ENCODE results near the gene CORO2B. TPM values are rescaled to one million over a fixed set of nuclear protein-coding genes. Genes with fewer than 3 reads are reported as not detected.

CORO2B gene
- total RNA-seq, 3 donors from 2014 or later: 1.3 to 4.7 (median 1.9) TPM

DNA sequence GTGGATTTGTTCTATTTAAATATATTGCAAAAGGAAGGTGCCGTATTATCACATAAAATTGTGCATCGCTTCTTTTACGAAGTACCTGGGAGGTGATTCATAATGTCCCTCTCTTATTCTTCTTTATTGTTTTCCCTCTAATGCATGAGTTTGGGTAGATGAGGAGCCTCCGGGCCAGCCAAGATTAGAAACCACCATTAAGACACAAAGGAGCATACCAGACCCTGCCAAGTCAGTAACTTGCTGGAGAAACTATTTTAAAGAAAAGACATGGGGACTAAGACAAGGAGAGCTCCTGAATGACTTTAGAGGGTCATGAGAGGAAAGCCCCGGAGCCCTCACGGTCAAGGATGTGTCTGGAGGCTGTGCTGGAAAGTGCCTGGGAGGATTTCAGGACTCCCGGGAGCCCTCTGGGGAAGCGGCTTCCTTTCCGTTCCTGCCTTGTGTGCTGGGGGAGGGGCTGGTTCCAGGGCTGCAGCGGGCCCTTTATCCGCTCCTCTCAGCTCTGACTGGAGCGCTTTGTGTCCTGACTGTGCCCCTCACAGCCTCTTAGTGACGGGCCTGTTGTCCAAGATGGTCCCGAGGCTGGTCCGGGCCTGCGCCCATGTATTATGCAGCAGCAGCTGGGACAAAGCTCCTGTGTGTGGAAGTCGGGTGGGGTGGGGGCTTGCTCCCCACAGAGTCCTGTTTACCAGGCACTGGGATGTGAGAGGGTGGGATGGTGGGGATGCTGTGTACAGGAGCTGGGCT is 35.7 kb downstream of the CORO2B start:
- DNase-seq (no peak), ATAC-seq (no peak)
- Histone ChIP-seq H3K4me1 (ENCODE audit: low read depth) (no peaks in the 10 kb centered on the region), H3K4me3 (no peak overlapping the region), H3K9me3 (no peaks in the 10 kb centered on the region), H3K36me3 (ENCODE audit: low read depth) (no peaks in the 10 kb centered on the region)
- intact Hi-C loops (cut with DNase I, micrococcal nuclease): no loop called here
- TF ChIP-seq, protein P1, sequence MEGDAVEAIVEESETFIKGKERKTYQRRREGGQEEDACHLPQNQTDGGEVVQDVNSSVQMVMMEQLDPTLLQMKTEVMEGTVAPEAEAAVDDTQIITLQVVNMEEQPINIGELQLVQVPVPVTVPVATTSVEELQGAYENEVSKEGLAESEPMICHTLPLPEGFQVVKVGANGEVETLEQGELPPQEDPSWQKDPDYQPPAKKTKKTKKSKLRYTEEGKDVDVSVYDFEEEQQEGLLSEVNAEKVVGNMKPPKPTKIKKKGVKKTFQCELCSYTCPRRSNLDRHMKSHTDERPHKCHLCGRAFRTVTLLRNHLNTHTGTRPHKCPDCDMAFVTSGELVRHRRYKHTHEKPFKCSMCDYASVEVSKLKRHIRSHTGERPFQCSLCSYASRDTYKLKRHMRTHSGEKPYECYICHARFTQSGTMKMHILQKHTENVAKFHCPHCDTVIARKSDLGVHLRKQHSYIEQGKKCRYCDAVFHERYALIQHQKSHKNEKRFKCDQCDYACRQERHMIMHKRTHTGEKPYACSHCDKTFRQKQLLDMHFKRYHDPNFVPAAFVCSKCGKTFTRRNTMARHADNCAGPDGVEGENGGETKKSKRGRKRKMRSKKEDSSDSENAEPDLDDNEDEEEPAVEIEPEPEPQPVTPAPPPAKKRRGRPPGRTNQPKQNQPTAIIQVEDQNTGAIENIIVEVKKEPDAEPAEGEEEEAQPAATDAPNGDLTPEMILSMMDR (IDR thresholded peaks at IDR 0.05): no peak

DNA sequence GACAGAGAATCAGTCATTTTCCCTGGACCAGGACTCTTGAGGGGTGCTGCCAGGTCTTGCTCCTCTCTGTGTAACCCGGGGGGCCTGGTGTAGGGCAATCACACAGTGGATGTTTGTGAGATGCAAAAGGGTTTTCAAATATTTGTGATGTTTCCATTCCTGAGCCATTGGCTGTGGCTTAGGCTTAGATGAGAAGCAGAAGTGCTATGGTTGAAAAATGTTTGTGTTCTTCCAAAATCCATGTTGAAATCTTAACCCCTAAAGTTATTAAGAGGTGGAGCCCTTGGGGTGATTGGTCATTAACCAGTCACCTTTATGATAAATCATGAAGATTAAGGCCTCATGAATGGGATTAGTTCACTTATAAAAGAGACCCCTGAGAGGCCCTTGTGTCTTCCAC is 36.5 kb downstream of the CORO2B start:
- Histone ChIP-seq H3K4me1 (ENCODE audit: low read depth) (no peaks in the 10 kb centered on the region), H3K4me3 (no peak overlapping the region), H3K36me3 (ENCODE audit: low read depth) (no peaks in the 10 kb centered on the region), H3K9me3 (no peaks in the 10 kb centered on the region)
- DNase-seq: no peak
- intact Hi-C loops (cut with DNase I, micrococcal nuclease): no loop called here
- TF ChIP-seq, protein P1 (IDR thresholded peaks at IDR 0.05): no peak
- ATAC-seq: no peak

DNA sequence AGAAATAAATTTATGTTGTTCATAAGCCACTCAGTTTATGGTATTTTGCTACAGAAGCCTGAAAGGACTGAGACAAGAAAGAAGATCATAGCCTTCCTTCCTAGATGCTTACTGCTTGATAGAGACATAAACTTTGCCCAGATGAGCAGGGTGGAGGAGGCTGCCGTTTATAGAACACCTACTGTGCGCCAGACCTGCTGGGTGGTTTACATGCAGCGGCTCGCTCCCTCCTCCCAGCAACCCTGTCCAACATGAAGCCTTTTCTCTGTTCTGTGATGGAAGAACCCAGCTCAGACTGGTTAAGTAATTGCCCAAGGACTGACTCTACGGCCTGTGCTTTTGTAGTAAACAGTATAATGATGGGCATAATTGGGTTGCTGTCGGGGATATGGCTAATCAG is 37.0 kb downstream of the CORO2B start:
- Histone ChIP-seq H3K36me3 (ENCODE audit: low read depth) (no peaks in the 10 kb centered on the region), H3K4me3 (no peak overlapping the region), H3K4me1 (ENCODE audit: low read depth) (no peaks in the 10 kb centered on the region), H3K9me3 (no peaks in the 10 kb centered on the region)
- TF ChIP-seq, protein P1 (IDR thresholded peaks at IDR 0.05): no peak
- ATAC-seq (no peak), DNase-seq (no peak)
- intact Hi-C loops (cut with DNase I, micrococcal nuclease): no loop called here

DNA sequence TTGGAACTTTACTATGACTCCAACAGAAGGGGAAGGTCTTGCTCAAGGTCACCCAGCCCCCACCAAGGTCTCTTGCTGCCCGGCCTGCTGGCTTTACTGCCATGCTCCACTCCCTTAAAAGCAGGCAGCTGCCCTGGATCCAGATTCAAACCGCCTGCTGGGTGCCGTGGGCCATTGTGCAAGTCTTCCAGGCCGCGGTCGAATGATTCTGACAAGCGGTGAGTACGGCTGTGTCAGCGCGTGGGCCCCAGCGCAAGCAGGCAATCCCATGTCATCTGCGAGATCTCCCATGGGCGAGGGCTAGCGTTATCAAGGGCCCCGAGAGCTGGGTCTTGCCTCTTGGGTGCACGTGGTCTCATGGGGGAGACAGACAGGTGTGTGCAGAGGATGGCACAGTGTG is 37.6 kb downstream of the CORO2B start:
- H3K9me3 ChIP-seq: no peaks in the 10 kb centered on the region
- intact Hi-C loops (cut with DNase I, micrococcal nuclease): no loop called here
- ATAC-seq: no peak
- no peak overlapping the region for H3K4me3 ChIP-seq
- DNase-seq: no peak
- H3K4me1 ChIP-seq (ENCODE audit: low read depth): no peaks in the 10 kb centered on the region
- TF ChIP-seq, protein P1 (IDR thresholded peaks at IDR 0.05): no peak
- H3K36me3 ChIP-seq (ENCODE audit: low read depth): no peaks in the 10 kb centered on the region

DNA sequence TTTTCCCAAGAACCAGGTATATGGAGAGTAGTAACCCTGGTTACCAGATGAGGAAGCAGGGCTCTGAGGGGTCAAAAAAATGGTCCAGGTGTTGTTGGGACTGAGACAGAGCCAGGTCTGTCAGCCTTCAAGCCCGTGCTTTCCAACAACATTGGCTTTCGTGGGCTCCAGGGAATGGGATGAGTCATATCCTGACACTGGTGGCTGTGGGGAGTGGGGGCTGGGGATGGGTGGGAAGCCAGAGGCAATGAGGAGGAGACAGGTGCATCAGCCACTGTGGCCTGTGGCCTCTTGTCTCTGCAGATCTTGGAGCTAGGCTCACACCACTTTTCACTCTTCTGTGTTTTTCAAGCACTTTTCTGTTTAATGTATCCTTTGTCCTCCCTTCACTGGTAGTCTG is 38.2 kb downstream of the CORO2B start:
- no peaks in the 10 kb centered on the region for H3K9me3 ChIP-seq
- H3K4me3 ChIP-seq: no peak overlapping the region
- no peaks in the 10 kb centered on the region for H3K36me3 ChIP-seq (ENCODE audit: low read depth)
- no peak for ATAC-seq
- intact Hi-C loops (cut with DNase I, micrococcal nuclease): no loop called here
- TF ChIP-seq, protein P1 (IDR thresholded peaks at IDR 0.05): no peak
- no peaks in the 10 kb centered on the region for H3K4me1 ChIP-seq (ENCODE audit: low read depth)
- no peak for DNase-seq

Measured in mucosa of descending colon (tissue), 3 donors.